MM.1S (cell line): ENCODE results near the gene GUCA1A.

Experiments
- CTCF ChIP-seq: fragments of 300-600 bp; sonication (generic); IDR thresholded peaks from 2 replicates; pipeline ENCODE4 v1.5.1; 2016; ENCODE audit warnings: antibody characterized with exemption, low read length, mixed read lengths
- EZH2phosphoT487 ChIP-seq: fragments of 300-600 bp; sonication (generic); IDR thresholded peaks from 2 replicates; pipeline ENCODE4 v1.6.1; 2018; ENCODE audit warnings: antibody characterized with exemption, low read length

GRCh38 chr6:42165016-42165415, 8.1 kb upstream of the GUCA1A start:
- TF ChIP-seq CTCF (no peak), EZH2phosphoT487 (no peak)
